HG02642 (cell line): ENCODE measurements around the gene LAMB4.

Experiments used
- ATAC-seq: cut with Tn5 transposase; IDR thresholded peaks from one replicate; pipeline ENCODE4 v1.9.1; 2021; ENCODE audit warnings: mild to moderate bottlenecking; ENCODE audit not compliant: unreplicated experiment, poor library complexity

The LAMB4 gene, protein sequence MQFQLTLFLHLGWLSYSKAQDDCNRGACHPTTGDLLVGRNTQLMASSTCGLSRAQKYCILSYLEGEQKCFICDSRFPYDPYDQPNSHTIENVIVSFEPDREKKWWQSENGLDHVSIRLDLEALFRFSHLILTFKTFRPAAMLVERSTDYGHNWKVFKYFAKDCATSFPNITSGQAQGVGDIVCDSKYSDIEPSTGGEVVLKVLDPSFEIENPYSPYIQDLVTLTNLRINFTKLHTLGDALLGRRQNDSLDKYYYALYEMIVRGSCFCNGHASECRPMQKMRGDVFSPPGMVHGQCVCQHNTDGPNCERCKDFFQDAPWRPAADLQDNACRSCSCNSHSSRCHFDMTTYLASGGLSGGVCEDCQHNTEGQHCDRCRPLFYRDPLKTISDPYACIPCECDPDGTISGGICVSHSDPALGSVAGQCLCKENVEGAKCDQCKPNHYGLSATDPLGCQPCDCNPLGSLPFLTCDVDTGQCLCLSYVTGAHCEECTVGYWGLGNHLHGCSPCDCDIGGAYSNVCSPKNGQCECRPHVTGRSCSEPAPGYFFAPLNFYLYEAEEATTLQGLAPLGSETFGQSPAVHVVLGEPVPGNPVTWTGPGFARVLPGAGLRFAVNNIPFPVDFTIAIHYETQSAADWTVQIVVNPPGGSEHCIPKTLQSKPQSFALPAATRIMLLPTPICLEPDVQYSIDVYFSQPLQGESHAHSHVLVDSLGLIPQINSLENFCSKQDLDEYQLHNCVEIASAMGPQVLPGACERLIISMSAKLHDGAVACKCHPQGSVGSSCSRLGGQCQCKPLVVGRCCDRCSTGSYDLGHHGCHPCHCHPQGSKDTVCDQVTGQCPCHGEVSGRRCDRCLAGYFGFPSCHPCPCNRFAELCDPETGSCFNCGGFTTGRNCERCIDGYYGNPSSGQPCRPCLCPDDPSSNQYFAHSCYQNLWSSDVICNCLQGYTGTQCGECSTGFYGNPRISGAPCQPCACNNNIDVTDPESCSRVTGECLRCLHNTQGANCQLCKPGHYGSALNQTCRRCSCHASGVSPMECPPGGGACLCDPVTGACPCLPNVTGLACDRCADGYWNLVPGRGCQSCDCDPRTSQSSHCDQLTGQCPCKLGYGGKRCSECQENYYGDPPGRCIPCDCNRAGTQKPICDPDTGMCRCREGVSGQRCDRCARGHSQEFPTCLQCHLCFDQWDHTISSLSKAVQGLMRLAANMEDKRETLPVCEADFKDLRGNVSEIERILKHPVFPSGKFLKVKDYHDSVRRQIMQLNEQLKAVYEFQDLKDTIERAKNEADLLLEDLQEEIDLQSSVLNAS (N-terminal part only)

DNA sequence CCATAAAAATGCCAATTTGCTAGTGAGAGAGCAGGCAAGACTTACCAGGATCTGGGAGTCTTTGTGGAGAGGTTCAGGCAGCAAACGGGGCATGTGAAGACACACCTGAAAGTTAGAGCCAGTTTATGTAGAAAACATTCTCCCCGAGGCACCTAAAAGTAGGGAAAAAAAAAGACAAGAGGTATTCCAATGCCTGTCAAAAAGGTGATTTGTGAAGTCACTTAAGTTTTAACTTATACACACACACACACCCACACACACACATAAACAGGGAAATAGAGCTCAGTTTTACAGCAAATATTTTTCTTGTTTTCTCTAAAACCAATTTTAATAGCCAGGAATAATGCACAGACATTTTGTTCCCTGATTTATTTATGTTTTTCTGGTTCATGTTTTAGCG is at the start of gene LAMB4:
Gene LAMB4, minus strand, starts transcription at position 101 of the 400 bp plus-strand sequence. CDS start 7,197 bp downstream, outside the sequence.
- ATAC-seq = no peak

DNA sequence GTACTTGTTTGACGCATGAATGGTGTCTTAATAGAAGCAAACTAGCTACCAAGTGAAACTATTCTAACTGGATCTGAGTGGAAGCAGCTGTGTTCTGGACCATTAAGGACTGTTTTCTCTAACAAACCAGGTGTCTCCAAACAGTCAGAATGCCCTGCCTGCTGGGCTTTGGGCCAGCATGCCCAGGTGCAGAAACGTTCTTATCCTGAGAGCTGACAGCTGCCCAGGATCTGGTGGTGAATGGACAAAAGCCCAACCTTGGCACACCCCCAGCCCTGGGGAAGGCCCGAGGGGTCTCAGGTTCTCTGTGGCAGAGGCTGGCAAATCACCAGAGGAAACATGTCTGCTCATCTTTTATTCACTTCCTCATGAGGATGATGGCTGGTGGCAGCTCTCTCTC is 48.2 kb upstream of the LAMB4 start:
- ATAC-seq = no peak

DNA sequence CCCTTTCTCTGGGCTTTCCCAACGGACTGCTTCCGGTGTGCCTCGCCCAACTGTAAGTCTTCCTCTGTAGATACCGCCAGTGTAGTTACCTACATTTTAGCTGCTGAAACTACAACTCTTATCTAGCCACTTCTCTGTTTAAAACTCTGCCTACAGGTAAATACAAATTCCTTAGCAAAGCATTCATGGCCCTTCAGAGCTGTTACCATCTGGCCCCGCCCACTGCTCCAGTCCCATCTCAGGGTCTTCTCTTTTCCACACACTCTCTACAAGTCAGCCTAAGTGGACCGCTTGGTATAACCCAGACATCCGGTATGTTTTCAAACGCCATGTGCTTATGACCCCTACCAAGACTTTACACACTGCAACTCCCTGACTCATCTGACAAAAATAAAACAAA is 41.0 kb upstream of the LAMB4 start:
- no peak for ATAC-seq

DNA sequence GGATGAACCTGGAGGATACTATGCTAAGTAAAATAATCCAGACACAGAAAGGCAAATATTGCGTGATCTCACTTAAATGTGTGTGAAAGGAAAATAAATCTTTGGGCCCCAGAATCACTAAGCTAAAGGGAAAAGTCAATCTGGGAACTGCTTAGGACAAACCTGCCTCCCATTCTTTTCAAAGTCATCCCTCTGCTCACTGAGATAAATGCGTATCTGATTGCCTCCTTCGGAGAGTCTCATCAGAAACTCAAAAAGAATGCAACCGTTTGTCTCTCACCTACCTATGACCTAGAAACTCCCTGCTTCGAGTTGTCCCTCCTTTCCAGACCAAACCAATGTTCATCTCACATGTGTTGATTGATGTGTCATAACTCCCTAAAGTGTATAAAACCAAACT is 40.1 kb upstream of the LAMB4 start:
- ATAC-seq = no peak

DNA sequence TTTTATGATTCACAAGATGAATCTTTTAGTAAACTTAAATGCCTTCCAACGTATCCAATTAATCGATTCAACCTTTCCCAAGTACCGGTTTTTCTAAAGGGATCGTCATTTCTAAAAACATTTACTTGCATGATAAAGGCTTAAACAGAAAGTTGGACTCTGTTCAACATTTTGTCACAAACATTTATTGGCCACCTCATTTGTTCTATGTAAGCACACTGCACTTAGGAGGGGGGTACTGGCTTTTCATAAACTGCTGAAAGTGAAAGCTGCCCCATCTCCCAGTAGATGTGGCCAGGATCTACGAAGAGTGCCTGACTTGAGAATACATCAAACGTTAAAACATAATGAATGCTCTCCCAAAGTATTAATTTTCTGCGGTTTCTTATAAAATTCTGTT is 37.3 kb upstream of the LAMB4 start:
- no peak for ATAC-seq

DNA sequence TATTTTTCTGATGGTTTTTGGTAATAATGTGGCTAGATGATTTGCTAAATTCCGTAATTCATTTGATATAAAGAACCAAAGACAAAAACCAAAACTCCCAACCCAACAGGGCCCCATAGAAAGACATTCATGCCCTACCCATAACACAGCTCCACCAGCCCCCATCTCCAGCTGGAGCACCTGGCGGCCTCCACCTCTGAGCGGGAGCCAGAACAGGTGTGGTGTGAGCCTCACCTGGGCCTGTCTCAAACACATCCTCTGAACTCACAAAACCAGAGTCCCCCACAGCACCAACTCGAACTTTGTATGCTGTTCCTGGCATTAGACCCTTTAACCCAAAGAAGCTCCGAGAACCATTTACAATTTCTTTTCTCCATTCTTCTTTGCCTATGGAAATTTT is 36.5 kb upstream of the LAMB4 start:
- ATAC-seq = no peak

DNA sequence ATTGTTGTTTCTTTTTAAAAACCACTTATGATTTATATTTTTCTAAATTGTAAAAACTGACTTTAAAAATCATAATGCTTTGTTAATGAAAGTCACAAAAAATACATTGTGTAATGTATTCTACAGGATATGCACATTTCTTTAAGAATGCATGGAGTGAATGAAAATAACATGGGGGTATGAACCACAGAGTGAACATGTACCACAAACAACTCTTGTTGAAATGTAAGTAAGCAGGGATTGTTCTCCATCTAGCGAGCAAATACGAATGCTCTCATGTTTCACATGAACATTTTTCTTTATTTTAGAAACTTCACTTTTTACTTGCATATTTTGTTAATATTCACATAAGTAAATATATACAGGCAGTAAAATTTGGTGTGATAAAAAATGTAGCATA is 35.6 kb upstream of the LAMB4 start:
- ATAC-seq = no peak

DNA sequence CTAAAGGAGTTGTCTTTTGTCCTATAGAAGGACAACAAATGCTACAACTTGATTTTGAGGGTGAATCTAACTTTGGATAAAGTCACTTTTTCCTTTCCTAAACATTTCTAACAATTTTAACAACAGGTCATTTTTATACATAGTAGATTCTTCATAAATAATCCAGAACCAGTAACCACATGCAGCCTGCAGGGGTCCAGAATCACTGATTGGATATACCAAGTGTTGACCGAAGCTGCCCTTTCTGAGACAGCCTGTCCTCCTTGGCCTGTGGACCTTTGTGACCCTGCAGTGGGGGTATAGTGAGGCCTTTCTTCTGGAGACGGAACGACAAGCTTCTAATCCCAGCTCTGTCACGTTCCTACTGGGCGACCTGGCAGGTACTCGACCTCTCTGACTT is 34.8 kb upstream of the LAMB4 start:
- ATAC-seq = no peak

DNA sequence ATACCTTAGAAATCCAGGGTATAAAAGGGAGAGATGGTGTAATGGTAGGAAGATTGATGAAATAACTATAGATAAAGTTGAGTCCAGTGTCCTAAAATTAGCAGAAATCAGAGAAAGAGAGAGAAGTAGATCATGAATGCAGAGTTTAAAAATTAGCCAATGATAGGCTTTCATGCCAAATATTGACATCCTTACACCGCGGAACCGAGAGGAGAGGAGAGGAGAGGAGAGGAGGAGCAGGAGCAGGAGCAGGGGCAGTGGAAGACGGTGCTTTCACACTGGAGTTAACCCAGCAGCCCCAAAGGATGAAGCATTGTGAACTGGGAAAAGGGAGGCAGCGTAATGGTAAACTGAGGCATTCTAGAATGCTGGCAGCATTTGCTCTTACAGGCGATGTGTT is 34.2 kb upstream of the LAMB4 start:
- no peak for ATAC-seq

DNA sequence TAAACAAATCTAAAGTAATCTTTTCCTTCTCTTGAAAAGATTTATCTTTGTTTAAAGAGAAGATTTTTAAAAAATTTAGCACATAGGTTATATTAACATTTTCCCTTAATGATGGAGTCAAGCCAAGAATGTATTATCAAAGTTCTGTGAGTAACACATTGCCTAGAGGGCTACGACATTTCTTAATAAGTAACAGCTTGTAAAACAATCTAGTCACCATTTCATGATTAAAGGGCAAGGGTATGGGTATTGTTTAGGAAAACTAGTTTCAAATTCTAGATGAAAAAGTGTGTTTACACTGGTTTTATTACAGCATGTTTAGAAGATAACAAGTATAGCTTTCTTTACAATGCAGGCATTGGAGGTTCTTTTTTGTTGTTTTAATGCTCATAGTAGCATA is 28.6 kb upstream of the LAMB4 start:
- ATAC-seq = no peak

DNA sequence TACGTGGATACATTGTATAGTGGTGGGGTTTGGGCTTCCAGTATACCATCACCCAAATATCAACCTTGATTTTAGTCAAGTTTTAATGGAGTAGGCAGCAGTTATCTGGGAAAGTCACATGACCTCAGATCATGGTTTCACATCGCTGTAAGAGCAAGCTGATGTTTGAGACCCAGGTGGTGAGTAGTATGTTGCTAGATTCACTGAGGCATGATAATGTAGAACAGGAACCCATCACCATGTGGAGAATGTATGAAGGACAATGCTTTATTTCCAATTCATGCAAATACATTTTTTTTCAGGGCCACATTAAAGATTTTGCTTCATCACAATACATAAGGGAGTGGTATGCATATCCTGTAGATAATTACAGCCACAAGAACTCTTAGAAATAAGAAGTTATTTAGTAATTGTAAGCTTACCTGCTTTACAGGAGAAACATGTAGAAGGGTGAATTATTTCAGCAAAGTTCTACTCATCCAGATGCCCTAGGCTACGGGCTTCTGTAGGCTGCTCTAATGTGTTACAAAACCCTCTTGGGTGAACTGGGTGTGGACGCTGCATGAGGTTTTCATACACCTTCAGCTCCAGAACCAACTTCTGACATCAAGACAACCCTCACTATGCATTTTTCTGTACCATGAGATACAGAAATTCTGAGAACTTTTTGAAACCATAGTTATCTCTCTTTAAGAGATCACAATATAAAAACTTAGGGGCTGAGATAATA is 27.6 kb upstream of the LAMB4 start:
- no peak for ATAC-seq

DNA sequence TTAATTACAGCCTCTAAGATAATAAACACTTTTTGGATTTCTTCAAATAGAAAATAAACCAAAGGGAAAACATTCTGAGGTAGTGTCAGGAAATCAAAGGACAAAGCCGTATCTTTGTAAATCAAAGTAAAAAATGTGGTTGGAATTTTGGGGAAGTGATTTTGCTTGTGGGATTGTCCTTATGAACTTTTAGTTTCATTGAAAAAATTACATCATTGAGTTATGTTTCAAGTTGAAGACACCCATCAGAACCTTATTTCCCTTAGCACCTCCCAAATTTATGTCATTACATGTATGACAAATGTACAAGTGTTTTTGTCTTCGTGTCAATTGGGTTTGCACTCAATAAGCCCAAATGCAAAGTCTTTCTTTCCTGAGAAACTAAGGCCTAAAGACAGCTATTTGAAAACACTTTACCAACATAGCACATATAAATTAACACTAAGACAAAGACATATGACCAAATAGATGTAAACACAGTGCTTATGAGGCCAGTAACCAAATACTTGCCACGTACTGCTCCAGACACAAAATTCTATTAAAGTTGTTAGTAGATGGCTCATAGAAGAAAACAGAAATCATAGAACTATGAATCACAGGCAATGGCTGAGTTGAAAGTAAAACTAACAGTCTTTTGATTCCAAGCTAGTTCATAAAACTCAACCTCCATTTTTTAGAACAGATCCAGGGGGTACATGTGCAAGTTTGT is 26.9 kb upstream of the LAMB4 start:
- no peak for ATAC-seq

DNA sequence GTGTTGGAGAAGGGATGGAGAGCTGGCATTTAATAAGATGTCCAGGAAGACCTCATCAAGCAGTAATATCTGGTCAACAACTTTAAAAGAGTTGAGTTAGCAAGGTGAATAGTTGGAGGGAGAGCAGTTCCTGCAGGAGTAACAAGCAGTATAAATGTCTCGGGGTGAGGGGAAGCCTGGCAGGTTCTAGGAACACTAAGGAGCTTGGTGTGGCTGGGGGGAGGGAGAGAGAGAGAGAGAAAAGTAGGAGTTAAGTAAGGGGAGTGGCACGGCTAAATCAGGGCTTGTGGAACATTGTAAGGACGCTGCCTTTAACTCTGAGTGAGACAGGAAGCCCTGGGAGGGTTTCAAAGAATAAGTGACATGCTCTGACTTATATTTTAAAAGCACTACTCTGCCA is 22.0 kb upstream of the LAMB4 start:
- no peak for ATAC-seq

DNA sequence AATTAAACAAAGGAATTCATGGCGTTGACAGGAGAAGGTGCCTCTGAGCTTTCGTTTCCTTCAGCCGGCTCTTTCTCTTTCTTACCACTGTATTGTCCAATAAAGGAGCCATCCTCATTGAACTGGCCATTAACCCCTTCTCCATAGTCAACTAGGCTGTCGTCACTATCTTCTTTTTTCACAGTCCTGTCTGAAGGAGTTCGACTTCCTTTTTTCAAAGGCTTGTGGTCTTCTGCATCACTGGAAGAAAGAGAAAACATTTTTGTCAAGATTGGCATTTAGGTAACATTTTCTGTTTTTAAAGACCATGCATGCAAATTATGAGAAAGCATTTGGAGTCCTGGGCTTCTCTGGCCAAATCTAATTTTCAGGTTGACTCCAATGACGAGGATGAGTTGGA is 19.7 kb upstream of the LAMB4 start:
- no peak for ATAC-seq

DNA sequence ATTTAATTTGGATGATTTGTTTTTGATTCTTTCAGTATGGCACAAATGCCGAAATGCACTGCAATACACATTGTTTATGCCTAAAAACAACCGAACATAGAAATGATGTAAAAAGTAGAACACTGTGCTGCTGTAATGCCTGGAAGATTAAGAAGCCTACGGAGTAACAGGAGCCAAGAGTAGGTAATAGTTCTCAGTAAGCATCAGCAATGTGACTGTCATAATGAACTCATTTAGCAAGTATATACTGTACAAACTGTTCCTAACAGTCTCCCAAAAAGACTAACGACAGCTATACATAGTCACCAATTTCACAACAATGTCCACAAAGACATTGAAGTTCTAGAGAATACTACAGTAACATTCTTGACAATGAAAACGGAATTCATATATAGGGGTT is 19.0 kb upstream of the LAMB4 start:
- ATAC-seq = no peak

DNA sequence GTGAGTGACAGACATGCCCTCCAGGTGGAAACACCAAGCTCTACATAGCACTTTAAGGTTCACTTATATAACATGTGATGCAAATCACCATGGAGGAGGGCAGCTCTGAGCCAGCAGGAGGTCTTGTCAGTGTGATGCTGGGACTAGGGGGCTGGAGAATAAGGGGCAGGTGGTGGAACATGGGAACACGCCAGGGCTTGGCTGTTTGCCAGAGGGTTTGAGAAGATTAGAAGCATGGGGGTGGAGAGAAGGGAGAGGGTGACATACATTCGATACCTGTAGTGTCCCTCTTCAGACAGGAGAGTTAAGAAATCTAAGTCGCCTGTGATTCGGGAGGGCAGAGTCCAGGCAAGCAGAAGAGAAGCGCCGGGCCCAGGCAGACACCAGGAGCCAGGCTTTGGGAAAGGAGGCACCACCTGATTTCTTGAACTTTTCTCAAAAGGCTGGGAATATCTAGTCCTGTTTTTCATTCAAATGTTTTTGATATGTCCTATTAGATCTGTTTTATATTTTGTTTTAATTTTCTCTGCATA is 16.9 kb upstream of the LAMB4 start:
- no peak for ATAC-seq

DNA sequence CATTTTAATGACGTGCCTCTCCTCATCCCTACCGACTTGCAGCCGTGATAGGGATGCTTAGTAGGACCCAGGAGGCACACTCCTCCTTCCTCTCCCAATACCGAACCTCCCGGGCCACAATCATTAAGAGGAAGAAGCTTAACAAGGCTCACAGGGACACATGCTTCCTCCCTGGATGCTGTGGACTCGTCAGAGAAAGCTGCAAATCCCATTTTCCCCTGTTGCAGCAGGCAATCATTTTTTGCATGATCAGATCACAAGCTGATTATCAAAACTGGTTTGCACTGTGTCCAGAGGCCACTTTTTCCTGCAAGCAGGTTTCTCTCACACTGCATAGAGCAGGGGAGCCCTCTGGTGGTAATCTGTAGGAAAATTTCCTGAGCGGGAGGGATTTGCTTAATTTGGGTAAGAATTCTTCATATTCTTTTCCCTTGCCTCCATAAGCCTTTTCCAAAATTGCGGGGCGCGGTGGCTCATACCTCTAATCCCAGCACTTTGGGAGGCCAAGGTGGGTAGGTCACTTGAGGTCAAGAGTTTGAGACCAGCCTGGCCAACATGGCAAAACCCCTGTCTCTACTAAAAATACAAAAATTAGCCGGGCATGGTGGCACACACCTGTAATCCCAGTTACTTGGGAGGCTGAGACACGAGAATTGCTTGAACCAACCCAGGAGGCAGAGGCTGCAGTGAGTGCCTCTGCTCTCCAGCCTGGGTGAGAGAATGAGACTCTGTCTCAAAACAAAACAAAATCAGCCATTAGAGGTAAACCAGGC is 16.1 kb upstream of the LAMB4 start:
- ATAC-seq = peak; percentile 61

DNA sequence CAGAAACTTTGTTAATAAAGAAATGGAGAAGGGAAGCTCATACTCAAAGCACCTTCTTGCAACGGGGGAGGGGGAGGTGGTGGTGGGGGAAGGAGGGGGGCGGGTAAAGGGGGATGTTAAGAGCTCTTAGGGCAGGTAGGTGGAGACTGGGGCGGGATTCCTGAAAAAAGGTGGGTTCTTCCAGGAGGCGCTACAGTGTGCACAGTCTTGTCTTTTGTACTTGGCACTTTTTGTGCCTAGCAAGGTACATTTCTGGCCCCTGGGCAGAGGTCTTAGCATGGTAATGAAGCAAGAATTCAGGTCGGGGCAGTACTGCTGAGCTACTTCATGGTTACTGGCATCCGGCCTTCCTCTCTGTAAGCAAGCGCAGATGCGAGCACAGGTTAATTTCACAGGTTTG is 15.2 kb upstream of the LAMB4 start:
- no peak for ATAC-seq
